HL-60 (cell line): ENCODE data around the gene DAPK1.

Experiments used
- DNase-seq, 2 experiments: peaks; one replicate each; pipeline ENCODE4 v3.0.0-alpha.2; 2010 to 2020; ENCODE audit warnings: low read depth in 1 of 2, low spot score in 1 of 2
- H3K27ac ChIP-seq: fragments of 250-450 bp; sonication (Bioruptor Pico); replicated peaks from 2 replicates; pipeline ENCODE4 v1.5.1; 2020; ENCODE audit warnings: mild to moderate bottlenecking, moderate library complexity
- H3K27me3 ChIP-seq: fragments of 250-450 bp; sonication (Bioruptor Pico); 2 replicates; pipeline ENCODE4 v1.5.1; 2021; ENCODE audit warnings: mild to moderate bottlenecking, moderate library complexity; ENCODE audit not compliant: insufficient read depth, poor library complexity, severe bottlenecking
- H3K4me3 ChIP-seq: replicated peaks from 2 replicates; pipeline ENCODE4 v1.5.1; 2011; ENCODE audit warnings: mild to moderate bottlenecking, control low read depth, low read length; ENCODE audit not compliant: insufficient read depth
- GABPA ChIP-seq: IDR thresholded peaks from 2 replicates; pipeline ENCODE4 v1.6.1; 2012; ENCODE audit warnings: low read depth
- POLR2AphosphoS5 ChIP-seq: IDR thresholded peaks from 2 replicates; pipeline ENCODE4 v1.6.1; 2012; ENCODE audit warnings: low read depth
- REST ChIP-seq: IDR thresholded peaks from 2 replicates; pipeline ENCODE4 v1.6.1; 2012; ENCODE audit warnings: low read depth; ENCODE audit not compliant: insufficient replicate concordance
- SPI1 ChIP-seq: IDR thresholded peaks from 2 replicates; pipeline ENCODE4 v1.6.1; 2012; ENCODE audit warnings: low read depth, mild to moderate bottlenecking, borderline replicate concordance
- TF ChIP-seq, protein P1 (sequence below): IDR thresholded peaks from one replicate; pipeline ENCODE4 v1.5.1; 2011; ENCODE audit warnings: low read length, control low read depth, inconsistent platforms; ENCODE audit not compliant: insufficient read depth

DAPK1 gene

DNA sequence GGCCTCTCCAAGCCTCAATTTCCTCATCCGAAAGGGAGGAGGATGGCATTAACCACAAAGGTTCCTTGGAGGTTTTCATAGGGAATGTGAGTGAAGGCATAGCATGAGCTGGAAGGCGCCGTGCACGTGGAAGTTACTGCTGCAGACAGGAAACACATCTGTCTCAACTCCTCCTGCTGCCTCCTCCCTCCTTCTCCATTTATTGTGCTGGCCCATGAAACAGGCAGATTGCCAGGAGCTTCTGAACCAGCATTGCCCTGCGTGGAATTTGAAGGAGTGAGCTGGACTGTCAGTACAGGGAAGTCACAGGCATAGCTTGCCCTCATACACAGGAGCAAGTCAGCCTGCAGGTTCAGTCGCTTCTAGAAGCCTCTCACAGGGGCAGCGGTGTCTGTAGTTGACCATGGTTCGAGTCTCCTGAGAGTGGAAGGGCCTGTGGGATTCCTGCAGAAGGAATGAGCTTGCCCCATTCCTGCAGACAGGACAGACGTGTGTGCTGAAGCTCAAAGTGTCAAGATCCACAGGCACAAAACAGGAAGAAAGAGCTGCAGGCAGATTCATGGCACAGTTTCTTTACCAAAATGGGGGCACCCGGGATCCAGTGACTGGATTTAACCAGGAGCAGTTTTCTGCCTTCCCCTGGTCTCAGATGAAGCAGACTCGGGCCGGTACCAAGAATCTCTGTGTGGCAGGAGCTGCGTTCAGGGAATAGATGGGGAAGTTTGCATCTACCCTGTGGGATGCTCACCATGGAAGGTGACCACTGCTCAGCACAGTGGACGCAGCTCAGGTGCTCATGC is 179.5 kb downstream of the DAPK1 start:
- DNase-seq, result peak in 1 of 2 experiments; percentile 48
- H3K27ac ChIP-seq, result no peak overlapping the region
- no peaks in the 10 kb centered on the region for H3K27me3 ChIP-seq
- peak; percentile 64 for TF ChIP-seq POLR2AphosphoS5
- TF ChIP-seq GABPA, result no peak
- TF ChIP-seq REST, result no peak
- H3K4me3 ChIP-seq, result no peak overlapping the region

- Histone ChIP-seq H3K27ac (no peak overlapping the region), H3K4me3 (no peak overlapping the region), H3K27me3 (no peaks in the 10 kb centered on the region)
- TF ChIP-seq GABPA, result no peak
- TF ChIP-seq SPI1, result no peak
- TF ChIP-seq, protein P1, sequence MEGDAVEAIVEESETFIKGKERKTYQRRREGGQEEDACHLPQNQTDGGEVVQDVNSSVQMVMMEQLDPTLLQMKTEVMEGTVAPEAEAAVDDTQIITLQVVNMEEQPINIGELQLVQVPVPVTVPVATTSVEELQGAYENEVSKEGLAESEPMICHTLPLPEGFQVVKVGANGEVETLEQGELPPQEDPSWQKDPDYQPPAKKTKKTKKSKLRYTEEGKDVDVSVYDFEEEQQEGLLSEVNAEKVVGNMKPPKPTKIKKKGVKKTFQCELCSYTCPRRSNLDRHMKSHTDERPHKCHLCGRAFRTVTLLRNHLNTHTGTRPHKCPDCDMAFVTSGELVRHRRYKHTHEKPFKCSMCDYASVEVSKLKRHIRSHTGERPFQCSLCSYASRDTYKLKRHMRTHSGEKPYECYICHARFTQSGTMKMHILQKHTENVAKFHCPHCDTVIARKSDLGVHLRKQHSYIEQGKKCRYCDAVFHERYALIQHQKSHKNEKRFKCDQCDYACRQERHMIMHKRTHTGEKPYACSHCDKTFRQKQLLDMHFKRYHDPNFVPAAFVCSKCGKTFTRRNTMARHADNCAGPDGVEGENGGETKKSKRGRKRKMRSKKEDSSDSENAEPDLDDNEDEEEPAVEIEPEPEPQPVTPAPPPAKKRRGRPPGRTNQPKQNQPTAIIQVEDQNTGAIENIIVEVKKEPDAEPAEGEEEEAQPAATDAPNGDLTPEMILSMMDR, result no peak
- no peak for TF ChIP-seq REST
- TF ChIP-seq POLR2AphosphoS5, result no peak
- DNase-seq, result no peak
Observed at GRCh38 chr9:87677776-87678587, 180.3 kb downstream of the DAPK1 start.

- Histone ChIP-seq H3K27ac (no peak overlapping the region), H3K27me3 (no peaks in the 10 kb centered on the region), H3K4me3 (no peak overlapping the region)
- peak in 1 of 2 experiments; percentile 37 for DNase-seq
- no peak for TF ChIP-seq REST
- TF ChIP-seq SPI1, result peak; percentile 19; the same call in 1 of the 2 replicates
- TF ChIP-seq, protein P1, result peak; percentile 56
- no peak for TF ChIP-seq GABPA
- TF ChIP-seq POLR2AphosphoS5, result no peak
Observed at GRCh38 chr9:87678650-87679355, 181.1 kb downstream of the DAPK1 start.
